ENCODE data around the gene RLBP1. TPM values are rescaled to one million over a fixed set of nuclear protein-coding genes. Genes with fewer than 3 reads are reported as not detected.
A peak's percentile ranks its signal among the peaks of the same experiment; 100 is the strongest.

Gene RLBP1
- total RNA-seq, 1 donor from 2014 or later, result not detected

GRCh38 chr15:89178307-89178977 is 42.9 kb downstream of the RLBP1 start:
- peaks cover 4% of the 10 kb centered on the region for H3K36me3 Mint-ChIP-seq (ENCODE audit: insufficient read depth)
- TF ChIP-seq, protein P1, sequence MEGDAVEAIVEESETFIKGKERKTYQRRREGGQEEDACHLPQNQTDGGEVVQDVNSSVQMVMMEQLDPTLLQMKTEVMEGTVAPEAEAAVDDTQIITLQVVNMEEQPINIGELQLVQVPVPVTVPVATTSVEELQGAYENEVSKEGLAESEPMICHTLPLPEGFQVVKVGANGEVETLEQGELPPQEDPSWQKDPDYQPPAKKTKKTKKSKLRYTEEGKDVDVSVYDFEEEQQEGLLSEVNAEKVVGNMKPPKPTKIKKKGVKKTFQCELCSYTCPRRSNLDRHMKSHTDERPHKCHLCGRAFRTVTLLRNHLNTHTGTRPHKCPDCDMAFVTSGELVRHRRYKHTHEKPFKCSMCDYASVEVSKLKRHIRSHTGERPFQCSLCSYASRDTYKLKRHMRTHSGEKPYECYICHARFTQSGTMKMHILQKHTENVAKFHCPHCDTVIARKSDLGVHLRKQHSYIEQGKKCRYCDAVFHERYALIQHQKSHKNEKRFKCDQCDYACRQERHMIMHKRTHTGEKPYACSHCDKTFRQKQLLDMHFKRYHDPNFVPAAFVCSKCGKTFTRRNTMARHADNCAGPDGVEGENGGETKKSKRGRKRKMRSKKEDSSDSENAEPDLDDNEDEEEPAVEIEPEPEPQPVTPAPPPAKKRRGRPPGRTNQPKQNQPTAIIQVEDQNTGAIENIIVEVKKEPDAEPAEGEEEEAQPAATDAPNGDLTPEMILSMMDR (IDR thresholded peaks at IDR 0.05; ENCODE audit: unreplicated experiment), result no peak

GRCh38 chr15:89177633-89178306 is 43.6 kb downstream of the RLBP1 start:
- Mint-ChIP-seq H3K4me3 (ENCODE audit: low read depth) (no peak overlapping the region), H3K4me1 (ENCODE audit: low read depth) (peaks cover 10% of the 10 kb centered on the region), H3K27me3 (no peaks in the 10 kb centered on the region), H3K9me3 (ENCODE audit: low read depth) (no peaks in the 10 kb centered on the region), H3K36me3 (ENCODE audit: insufficient read depth) (peaks cover 4% of the 10 kb centered on the region), H3K27ac (peak overlapping the region; percentile 34)
- TF ChIP-seq, protein P1 (IDR thresholded peaks at IDR 0.05; ENCODE audit: unreplicated experiment), result peak; percentile 92
- DNase-seq (ENCODE audit: low spot score, unreplicated experiment), result peak; percentile 49

More at GRCh38 chr15:89178307-89178977, 42.9 kb downstream of the RLBP1 start:
- Mint-ChIP-seq H3K27ac (no peak overlapping the region), H3K9me3 (ENCODE audit: low read depth) (no peaks in the 10 kb centered on the region), H3K27me3 (no peaks in the 10 kb centered on the region), H3K4me1 (ENCODE audit: low read depth) (peaks cover 10% of the 10 kb centered on the region), H3K4me3 (ENCODE audit: low read depth) (no peak overlapping the region)
- DNase-seq (ENCODE audit: low spot score, unreplicated experiment), result no peak

DNA sequence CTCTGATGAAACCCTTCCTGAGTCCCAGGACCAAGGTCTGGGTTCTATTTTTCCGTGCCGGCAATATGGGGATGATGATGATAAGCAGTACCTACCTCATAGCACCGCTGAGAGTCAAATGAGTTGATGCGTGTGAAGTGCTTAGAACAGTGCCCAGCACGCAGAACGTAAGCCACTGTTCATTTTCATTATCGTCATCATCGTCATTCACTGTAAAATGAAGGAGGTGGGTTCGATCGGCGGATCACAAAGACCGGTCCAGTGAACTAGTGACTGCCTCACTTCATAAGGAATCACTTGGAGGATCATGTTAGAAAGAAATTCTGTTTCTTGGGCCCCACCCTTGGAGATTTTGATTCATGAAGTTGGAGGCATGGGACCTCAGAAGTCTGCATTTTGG is 44.3 kb downstream of the RLBP1 start:
- peaks cover 10% of the 10 kb centered on the region for H3K4me1 Mint-ChIP-seq (ENCODE audit: low read depth)
- no peak for DNase-seq (ENCODE audit: low spot score, unreplicated experiment)

GRCh38 chr15:89175617-89176191 is 45.7 kb downstream of the RLBP1 start:
- H3K4me3 Mint-ChIP-seq (ENCODE audit: low read depth), result no peak overlapping the region
- no peak for DNase-seq (ENCODE audit: low spot score, unreplicated experiment)
- peaks cover 10% of the 10 kb centered on the region for H3K4me1 Mint-ChIP-seq (ENCODE audit: low read depth)
- peaks cover 3% of the 10 kb centered on the region for H3K36me3 Mint-ChIP-seq (ENCODE audit: insufficient read depth)
- TF ChIP-seq, protein P1 (IDR thresholded peaks at IDR 0.05; ENCODE audit: unreplicated experiment), result no peak
- H3K27me3 Mint-ChIP-seq, result no peaks in the 10 kb centered on the region
- H3K9me3 Mint-ChIP-seq (ENCODE audit: low read depth), result no peaks in the 10 kb centered on the region
- no peak overlapping the region for H3K27ac Mint-ChIP-seq

More for the DNA sequence above, 44.3 kb downstream of the RLBP1 start:
- Mint-ChIP-seq H3K27me3 (no peaks in the 10 kb centered on the region), H3K36me3 (ENCODE audit: insufficient read depth) (peaks cover 4% of the 10 kb centered on the region), H3K9me3 (ENCODE audit: low read depth) (no peaks in the 10 kb centered on the region), H3K27ac (no peak overlapping the region), H3K4me3 (ENCODE audit: low read depth) (no peak overlapping the region)
- TF ChIP-seq, protein P1 (IDR thresholded peaks at IDR 0.05; ENCODE audit: unreplicated experiment), result no peak

DNA sequence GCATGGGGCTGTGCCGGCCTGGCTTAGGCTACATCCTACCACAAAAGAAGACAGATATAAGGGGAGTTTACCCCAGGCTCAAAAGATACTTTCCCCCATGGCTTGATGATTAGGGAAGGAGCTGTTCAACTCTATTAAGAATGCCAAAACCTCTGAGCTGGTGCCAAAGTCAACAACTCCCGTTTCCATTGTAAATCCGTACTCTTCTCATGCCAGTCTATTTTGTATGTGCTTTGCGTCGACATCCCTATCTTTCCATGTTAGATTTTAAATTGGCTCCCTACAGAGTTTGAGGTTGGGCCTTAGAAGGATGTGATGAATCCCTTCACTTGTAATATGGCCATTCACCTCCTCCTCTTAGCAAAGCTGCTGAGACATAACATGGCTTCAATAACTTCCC is 46.9 kb downstream of the RLBP1 start:
- Mint-ChIP-seq H3K27me3 (no peaks in the 10 kb centered on the region), H3K27ac (no peak overlapping the region), H3K4me3 (ENCODE audit: low read depth) (no peak overlapping the region), H3K36me3 (ENCODE audit: insufficient read depth) (peaks cover 4% of the 10 kb centered on the region), H3K9me3 (ENCODE audit: low read depth) (no peaks in the 10 kb centered on the region), H3K4me1 (ENCODE audit: low read depth) (peaks cover 14% of the 10 kb centered on the region)
- DNase-seq (ENCODE audit: low spot score, unreplicated experiment), result no peak
- TF ChIP-seq, protein P1 (IDR thresholded peaks at IDR 0.05; ENCODE audit: unreplicated experiment), result no peak

All from progenitor cell of endocrine pancreas (in vitro differentiated cells).